GM19023 (cell line): ENCODE data around the gene UNC13D.
"Not testable (repeated sequence)": the region's sequence is repeated elsewhere in the genome, so short reads cannot be mapped to it uniquely, and the experiment has no call there.

Experiments
- ATAC-seq: cut with Tn5 transposase; IDR thresholded peaks from one replicate; pipeline ENCODE4 v1.9.1; 2021; ENCODE audit warnings: mild to moderate bottlenecking, moderate library complexity; ENCODE audit not compliant: unreplicated experiment

UNC13D gene

DNA sequence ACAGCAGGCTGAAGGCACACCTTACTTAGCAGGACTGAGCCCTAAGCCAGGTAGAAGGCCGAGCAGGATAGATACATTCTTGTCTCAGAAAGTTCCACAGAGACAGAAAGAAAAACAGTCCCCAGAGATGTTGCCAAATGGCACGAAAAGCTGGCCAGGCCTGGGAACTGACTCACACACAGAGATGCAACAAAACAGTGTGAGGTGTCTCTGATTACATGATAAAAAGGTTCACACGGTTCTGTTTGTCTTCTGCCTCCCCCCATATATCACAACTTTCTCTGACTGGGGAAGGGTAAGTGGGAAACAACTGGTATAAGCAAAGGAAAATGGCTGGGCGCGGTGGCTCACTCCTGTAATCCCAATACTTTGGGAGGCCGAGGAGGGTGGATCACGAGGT, 9.2 kb upstream of the UNC13D start:
- ATAC-seq = no peak

DNA sequence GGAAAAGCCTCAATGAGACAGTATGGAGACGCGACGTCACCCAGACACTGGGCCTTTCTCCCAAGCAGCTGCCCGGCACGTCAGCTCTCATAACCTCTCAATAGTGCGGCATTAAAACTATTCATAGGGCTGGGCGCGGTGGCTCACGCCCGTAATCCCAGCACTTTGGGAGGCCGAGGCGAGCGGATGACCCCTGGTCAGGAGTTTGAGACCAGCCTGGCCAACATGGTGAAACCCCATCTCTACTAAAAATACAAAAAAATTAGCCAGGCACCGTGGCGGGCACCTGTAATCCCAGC, 7.4 kb upstream of the UNC13D start:
- not testable (repeated sequence) for ATAC-seq

DNA sequence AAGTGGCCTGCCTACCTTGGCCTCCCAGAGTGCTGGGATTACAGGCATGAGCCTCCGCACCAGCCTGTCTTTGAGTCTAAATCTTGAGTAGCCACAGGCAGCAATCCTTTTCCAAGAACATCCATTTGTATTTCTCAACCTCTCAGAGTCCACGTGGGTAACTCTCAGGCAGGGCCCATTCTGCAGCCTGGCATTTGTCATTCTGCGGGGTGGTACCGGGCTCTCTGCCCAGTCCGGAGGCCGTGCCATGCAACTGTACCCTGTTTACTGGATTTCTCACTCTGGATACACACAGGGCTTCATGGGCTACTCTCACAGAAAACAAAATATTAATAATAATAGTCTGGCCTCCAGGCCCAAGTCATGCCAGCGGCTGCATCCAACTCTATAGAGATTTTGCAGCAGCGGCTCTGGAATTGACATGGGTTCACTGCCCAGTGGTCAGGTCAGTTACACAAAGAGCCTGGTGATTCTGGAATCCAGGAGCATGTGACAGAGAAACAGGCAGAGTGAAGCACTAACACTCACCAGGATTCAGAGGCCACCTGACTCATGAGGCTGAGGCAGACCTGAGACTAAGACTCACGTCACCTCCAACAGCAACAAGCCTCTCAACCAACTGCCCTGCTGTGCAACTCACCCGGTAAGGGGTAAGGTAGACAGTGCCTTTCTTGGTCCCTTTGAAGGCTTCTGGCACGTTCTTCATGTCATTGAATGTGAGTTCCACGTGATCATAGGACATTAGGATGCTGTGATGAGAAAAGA, 6.9 kb upstream of the UNC13D start:
- no peak for ATAC-seq

DNA sequence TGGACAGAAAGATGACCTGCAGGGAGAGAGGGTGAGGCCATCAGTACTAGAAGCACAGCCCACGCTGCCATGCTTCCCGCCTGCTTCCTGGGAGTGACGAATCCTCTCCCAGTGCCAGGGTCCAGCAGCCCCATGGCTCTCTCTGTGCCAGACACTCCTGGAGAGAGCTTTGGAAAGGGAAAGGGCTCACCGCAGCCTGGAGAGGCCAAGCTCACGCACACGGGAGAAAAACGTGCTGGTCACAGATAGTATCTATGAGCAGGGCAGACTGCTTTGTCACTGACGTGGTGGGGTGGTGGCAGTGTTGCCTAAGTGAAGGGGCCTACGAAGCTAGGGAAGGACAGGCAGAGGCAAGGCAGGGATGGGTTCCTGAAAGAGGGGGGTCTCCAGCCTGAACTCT, 5.5 kb upstream of the UNC13D start:
- ATAC-seq = no peak

DNA sequence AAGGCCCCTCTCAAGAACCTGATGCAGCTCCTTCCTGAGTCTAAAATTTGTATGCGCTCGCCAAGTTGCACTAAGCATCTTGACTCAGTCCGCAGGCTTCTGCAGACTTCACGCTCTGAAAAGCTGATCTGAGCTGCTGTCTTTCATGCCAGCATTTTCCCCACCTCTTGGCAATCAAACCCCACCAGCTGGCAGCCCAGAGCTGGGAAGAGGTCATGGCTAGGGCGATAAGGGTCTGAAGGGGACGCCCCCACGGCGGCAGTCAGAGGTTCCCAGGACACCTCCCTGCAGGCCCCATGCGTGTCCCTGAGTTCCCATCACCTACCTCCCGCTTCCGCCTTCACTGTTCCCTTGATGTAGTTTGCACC, 5.1 kb upstream of the UNC13D start:
- no peak for ATAC-seq

DNA sequence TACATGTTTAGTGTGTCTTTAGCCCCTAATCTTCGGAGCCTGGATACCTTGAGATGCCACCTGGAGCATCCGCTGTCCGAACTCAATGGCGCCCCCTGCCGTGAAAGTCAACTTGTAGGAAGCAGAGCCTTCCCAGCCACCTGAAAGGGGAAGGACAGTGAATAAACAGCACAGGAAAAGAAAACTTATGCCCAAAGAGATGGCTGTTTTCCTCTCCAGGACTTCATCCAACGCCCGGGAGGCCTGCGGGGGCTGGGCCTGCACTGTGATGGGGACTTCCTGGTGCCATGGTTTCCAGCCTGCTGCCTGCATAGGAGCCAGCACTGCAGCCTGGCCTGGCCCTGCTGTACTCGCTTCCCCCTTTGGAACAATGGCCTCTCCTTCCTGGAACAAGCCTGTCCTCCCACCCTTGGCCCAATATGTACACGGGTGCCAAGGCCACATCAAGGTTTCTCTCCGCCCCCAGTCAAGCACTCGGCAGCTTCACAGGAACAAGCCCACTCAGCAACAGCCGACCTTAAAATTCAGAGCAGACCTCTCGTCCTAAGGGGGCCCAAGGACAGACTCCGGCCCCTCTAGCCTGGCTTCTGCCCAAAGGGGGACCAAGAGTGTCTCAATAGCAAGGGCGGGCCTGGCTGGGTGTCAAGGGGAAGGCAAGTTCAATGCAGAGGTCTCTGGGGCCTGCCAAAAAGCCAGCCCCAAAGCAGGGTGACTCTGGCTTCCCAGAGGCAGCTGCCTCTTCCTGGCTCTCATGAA, 4.5 kb upstream of the UNC13D start:
- no peak for ATAC-seq

DNA sequence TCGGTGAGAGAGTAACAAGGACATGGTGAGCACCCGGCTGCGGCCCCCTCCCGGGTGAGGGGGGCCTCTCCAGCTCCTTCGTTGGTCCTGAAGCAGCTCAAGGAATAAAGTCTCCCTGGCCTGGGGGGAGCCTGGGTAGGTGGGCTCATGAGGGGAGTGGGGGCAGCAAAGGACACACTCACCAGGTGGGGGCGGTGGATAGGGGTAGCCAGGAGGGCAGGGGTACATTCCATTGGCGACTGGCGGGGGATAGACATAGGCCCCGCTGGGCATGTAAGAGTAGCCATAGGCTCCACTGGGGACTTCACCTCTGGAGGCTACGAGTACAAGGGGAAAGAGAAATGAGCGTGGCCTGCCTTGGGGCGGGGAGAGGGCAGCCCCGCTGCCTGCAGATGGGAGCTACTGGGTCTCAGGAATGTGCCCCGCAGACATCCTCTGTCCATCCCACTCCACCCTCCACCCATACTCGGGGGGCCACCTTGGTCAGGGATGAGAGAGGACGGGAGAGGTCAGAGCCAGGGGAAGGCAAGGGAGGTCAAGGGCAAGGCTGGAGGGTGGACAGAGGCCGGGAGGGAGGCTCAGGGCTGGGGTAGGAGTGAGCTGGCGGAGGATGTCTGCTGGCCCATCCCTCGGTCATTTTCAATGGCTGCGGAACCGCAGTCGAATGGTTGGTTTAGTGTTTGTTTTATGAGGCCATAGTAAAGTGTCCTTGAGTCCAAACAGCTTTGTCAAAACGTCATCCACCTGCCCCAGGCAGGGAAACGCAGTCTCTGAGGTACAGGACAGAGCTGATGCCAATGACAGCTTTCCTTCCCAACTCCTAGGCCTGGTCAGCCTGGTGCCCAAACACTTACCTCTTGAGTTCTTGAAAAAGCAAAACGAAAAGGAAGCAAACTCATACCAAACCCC, 3.7 kb upstream of the UNC13D start:
- ATAC-seq = no peak

DNA sequence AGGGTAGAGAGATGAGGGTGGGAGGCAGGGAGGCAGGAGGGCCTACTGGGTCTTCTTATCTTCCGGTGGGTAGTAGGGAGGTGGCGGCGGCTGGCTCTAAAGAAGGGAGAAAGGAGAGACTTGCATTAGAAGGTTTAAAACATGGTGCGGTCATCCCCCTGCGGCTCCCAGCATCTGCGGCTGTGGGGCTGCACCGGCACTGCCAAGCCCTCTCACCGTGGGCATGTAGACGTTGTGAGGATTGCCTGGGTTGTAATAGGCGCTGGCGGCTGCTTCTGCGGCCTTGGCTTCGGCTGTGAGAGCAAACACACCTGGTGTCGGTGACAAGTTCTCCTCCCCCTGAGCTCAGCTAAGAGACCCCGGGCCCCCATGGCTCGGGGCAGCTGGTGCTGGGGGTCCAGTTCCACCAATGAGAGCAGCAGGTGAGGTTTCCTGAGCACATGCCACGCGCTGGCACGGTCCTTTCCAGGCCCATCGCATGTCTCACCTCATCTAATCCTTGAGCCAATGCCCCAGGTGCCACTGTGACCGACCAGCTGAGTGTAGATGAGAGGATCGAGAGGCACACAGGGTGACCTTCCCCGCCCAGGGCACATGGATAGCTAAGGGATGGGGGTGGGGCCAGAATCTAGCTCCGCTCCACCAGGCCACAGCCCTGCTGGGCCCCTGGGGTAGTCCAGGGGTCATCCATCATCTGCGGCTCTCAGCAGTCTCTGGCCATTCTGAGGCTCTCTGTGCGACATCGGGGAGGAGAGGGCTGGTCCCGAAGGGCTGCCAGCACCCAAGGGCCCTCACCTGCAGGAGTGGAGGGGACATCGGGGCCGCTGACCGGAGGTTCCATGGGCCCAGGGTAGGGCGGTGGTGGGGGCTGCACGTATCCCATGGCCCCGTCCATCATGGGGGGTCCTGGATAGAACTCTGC, 2.7 kb upstream of the UNC13D start:
- no peak for ATAC-seq

DNA sequence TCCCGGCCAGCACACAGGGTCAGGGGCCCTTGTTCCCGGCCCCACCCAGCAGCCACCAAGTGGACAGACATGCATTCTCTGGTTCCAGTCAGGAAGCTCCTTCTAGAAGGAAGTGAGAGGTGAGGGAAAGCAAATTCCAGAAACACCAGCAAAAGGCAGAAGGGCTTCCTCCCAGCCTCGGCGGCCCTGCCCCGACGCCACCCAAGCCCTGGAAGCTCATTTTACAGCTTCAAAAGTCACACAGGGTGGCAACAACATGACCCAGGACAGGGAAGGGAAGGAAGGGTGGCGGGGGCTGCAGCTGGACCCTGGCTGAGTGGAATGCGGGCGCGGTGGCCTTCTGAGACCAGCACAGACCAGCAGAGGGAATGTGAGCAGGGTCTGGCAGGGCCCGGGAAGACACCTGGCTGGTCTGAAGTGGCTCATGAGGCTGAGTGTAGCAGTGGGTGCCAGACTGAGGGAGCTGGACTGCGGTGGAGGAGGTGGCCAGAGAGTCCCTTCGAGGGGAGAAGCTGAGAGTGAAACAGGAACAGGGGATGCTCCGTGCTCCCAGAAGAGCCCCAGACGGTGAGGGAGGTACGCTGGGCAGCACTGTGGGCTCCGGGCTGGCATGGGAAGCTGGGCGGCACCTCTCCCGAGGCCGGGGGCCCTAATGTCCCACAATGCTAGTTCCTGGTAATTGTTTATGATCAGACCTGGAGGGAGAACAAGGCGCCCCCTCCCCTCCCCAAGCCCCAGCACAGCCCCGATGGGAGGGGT, 1.9 kb upstream of the UNC13D start:
- no peak for ATAC-seq

DNA sequence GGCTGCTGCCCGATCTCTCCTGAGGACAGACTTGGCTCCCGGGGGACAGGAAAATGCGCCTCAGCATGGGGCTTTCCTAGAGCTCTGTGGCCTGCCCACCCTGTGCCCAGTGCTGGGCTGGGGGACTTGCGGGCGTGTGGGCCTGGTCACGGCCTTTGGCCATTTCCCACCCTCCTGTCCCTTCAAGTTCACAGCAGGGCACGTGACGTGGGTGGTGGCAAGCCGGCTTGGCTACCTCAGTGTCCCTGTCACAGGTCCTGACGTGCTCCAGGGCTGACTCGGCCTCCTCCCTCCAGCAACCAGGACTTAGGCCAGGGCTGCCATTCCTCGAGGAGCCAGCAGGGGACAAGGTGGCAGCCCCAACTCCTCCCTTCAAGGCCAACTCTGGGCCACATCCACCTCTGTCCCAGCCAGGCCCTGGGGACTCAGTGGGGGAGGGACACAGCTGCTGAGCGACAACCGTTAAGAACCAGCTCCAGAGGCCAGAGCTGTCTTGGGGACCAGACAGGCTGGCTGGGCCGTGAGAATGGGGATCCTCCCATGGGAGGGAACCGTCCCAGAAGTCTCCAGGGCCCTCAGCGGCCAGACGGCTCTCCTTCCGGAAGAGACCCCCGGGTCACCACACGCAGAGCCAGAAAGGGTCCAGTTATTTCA, 981 bp upstream of the UNC13D start:
- peak; percentile 59 for ATAC-seq

DNA sequence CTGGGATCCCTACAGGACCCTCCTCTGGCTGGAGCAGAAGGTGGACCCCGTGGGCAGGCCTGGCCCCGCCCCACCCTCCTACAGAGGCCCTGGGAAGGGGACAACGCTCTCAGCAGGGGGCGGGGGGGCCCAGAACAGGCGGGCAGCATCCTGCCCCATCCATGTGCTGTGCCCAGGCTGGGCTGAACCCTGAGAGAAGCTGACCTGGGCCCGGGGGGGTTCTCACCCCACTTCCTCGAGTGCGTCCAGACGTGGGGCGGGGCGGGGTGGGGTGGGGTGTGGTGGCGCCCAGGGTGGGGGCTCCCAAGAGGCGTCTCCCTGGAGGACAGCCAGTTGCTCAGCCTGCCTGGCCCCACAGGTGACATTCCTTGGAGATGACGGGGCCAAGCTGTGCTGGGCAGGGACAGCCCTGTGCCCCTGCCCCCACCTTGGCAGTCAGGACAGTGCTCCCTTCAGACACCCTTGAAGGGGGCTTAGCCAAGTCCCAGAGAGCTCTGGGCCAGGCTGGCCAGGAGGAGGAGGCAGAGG, 390 bp upstream of the UNC13D start:
- peak; percentile 14 for ATAC-seq

DNA sequence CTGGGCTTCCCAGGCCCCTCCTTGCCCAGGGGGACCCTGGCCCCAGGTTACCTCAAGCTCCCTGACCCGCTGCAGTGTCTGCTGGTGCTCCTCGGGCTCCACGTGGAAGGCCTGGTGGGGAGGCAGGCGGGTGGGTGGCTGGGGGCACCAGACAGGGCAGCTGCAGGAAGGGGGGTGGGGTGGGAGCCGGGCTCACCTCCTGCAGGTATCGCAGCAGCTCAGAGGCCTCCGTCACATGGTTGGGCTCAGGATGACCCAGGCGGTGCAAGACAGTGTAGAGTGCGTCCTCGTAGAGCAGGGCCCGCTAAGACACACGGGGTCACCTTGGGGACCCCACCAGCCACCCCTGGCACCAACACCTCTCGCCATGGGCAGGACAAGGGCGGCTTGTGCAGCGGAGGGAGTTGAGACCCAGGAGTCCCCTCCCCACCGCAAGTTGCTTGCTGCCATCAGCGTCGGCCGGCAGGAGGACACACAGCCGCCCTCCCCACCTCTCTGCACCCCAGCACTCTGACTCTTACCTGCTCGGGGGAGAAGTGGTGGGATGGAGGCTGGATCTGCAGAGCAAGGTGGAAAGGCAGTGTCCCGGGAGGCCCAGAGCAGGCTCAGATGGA, 1.1 kb downstream of the UNC13D start:
- ATAC-seq = no peak

DNA sequence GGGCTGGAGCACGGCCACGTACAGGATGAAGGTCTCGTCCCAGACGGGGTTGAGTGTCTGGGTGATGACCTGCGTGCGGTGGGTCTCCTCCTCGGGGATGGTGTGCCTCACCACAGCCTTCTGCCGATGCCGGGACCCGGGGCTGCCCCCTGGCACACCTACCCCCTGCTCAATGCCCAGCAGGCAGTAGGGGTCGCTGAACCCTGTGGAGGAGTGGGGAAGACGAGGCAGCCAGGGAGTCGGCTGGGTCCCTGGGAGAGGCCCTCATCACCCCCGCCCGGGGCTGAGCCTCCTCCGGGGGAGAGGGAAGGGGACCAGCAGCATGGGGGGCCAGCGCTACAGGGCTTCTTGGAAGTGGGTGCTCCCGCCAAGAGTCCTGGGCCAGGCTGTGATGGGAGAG, 1.8 kb downstream of the UNC13D start:
- ATAC-seq = no peak

DNA sequence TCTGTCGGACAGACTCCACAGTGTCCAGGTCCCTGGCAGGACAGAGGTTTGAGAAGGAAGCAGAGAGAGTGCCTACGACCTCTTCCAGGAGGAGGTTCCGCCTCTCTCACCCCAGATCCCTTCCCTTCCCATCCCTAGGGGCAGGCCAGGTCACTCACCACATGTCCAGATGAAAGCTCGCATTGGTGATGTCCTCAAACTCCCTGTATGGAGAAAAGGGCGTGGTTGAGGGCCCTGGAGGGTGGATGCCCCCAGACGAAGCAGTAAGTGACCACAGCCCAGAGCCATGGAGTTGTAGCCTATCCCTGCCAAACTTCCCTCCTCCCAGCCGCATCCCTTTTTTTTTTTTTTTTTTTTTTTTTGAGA, 3.4 kb downstream of the UNC13D start:
- no peak for ATAC-seq

DNA sequence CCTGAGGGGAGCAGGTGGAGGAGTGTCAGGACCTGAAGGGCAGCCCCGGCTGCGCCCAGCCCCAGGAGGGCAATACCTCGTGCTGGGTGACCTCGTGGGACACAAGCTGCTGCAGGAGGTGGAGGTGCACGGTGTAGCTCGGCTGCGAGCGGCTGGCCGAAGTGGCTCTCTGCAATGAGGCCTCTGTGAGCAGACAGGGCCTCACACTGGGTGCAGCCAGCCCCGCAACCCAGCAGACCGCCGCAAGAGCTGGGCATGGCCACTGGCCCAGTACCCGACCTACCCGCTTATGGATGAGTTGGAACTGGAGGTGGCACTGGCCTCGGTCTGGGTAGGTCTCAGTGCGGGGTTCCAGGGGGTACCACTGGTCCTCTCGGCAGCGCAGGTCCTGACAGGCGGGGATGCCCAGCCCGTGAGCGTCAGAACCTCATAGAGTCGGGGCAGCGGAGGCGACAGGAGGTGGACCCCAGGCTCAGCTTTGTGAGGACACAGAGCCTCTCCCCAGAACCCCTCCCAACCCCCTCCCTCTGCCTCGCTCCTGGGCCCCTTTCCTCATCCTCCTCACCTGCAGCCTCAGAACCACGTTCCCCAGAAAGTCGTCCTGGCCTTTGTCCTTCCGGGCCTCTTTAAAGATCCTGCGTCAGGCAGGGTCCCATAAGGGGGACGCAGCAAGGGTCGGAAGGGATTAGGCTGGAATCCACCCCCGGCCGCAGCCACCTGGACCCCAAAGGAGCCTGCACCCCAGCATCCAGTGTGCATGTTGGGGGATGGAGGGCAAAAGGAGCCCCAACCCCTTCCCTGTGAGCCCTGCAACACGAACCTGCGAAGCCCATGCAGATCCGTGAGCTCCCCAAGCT, 4.0 kb downstream of the UNC13D start:
- ATAC-seq = no peak

DNA sequence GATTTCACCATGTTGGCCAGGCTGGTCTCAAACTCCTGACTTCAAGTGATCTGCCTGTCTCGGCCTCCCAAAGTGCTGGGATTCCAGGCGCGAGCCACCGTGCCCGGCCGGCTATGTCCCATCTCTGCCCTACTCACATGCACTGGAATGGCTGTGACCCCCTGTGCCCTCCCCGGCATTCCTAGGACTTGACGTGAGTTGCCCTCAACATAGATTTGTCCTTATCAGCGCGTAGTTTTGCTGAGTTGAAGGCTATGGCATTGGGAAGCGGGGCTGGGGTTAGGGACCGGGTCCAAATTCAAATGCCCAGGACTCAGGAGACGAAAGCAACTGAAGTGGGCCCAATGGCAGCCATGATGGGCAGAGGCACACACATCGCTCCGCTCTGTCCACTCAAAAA, 5.8 kb downstream of the UNC13D start:
- ATAC-seq = no peak

DNA sequence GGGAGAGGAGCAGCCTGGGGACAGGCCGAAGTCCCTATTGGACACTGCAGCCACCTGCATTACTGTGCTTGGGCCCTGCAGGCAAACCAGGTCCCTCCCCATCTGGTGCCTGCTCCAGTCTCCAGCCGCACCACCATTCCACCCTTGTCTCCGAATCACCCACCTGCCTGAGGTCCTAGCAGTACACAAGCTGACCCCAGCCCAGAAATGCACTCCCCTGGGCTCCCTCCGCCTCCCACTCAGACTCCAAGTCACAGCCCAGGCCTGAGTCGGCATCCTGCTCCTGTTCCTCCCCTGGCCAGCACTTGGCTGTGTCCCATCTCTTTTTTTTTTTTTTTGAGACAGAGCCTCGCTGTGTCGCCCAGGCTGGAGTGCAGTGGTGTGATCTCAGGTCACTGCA, 6.3 kb downstream of the UNC13D start:
- ATAC-seq = no peak

DNA sequence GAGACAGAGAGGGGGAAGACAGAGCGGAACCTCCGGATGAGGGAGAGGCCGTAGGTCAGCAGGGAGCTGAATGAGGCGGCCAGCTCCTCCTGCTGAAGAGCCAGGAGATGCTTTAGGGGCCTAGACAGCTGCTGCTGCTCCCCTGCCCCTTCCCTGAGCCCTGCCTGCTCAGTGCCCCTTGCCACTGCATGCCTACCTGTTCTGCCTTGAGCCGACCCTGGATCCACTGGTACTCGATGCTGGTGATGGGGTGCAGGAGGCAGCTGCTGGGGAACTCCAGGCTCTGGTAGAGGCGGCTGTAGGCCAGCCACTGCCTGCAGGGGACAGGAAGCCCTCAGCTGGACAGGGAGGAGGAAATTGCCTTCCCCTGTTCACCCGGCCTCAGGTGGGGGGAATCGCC, 7.6 kb downstream of the UNC13D start:
- no peak for ATAC-seq
